A172 (cell line): ENCODE results near the gene PHF13. TPM values are rescaled to one million over a fixed set of nuclear protein-coding genes. Genes with fewer than 3 reads are reported as not detected.
"Not testable (repeated sequence)": the region's sequence is repeated elsewhere in the genome, so short reads cannot be mapped to it uniquely, and the experiment has no call there.

Source experiments
- DNase-seq: peaks from one replicate; pipeline ENCODE4 v3.0.0-alpha.2; 2015; ENCODE audit warnings: low spot score
- total RNA-seq: library from RNA; depleted of rRNA; stranded (reverse); fragments of >200 nt; shearing (Covaris generic); gene quantifications from 2 replicates; pipeline ENCODE4 v1.2.3, GENCODE V29; 2014

Gene PHF13
- total RNA-seq, 1 experiment from 2014 or later = 8.4 TPM

- DNase-seq = no peak
Measured at GRCh38 chr1:6628971-6629479, 15.5 kb downstream of the PHF13 start.

- no peak for DNase-seq
Measured at GRCh38 chr1:6630027-6630426, 16.5 kb downstream of the PHF13 start.

GRCh38 chr1:6631058-6631457 is 17.5 kb downstream of the PHF13 start:
- DNase-seq = no peak

GRCh38 chr1:6632588-6633514 is 19.3 kb downstream of the PHF13 start:
- DNase-seq = no peak

- peak; percentile 5 for DNase-seq
Measured at GRCh38 chr1:6634371-6635052, 21.0 kb downstream of the PHF13 start.

GRCh38 chr1:6635161-6635909 is 21.8 kb downstream of the PHF13 start:
- no peak for DNase-seq

- DNase-seq = no peak
Measured at GRCh38 chr1:6635910-6636760, 22.6 kb downstream of the PHF13 start.

- not testable (repeated sequence) for DNase-seq
Measured at GRCh38 chr1:6636778-6637177, 23.2 kb downstream of the PHF13 start.

GRCh38 chr1:6637770-6638169 is 24.2 kb downstream of the PHF13 start:
- no peak for DNase-seq

GRCh38 chr1:6638226-6638625 is 24.7 kb downstream of the PHF13 start:
- DNase-seq = no peak

GRCh38 chr1:6640867-6641266 is 27.3 kb downstream of the PHF13 start:
- DNase-seq = not testable (repeated sequence)

GRCh38 chr1:6645018-6645417 is 31.5 kb downstream of the PHF13 start:
- DNase-seq = no peak

GRCh38 chr1:6646499-6647148 is 33.1 kb downstream of the PHF13 start:
- peak; percentile 13 for DNase-seq

- DNase-seq = no peak
Measured at GRCh38 chr1:6648556-6648955, 35.0 kb downstream of the PHF13 start.

GRCh38 chr1:6651909-6652308 is 38.4 kb downstream of the PHF13 start:
- no peak for DNase-seq

- no peak for DNase-seq
Measured at GRCh38 chr1:6652986-6653385, 39.5 kb downstream of the PHF13 start.

- no peak for DNase-seq
Measured at GRCh38 chr1:6653436-6654290, 40.1 kb downstream of the PHF13 start.

- no peak for DNase-seq
Measured at GRCh38 chr1:6657138-6657537, 43.6 kb downstream of the PHF13 start.

- no peak for DNase-seq
Measured at GRCh38 chr1:6658359-6659060, 45.0 kb downstream of the PHF13 start.
